Measurements from ENCODE around the gene GRB14. TPM values are rescaled to one million over a fixed set of nuclear protein-coding genes. Genes with fewer than 3 reads are reported as not detected.

Gene GRB14
- total RNA-seq, 2 experiments from 2014 or later, result not detected

DNA sequence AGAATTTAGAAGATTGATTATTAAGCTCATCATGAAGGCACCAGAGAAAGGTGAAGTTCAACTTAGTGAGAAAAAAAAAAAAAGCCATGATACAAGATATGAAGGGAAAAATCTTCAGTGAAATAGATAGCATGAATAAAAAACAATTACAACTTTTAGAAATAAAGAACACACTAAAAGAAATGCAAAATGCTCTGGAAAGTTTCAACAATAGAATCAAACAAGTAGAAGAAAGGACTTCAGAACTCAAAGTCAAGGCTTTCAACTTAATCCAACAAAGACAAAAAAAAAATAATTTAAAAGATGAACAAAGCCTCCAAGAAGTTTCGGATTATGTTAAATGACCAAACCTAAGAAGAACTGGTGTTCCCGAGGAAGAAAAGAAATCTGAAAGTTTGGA, 105.5 kb downstream of the GRB14 start:
- no peaks in the 10 kb centered on the region for H3K4me1 ChIP-seq (ENCODE audit: insufficient read depth, low read length, poor library complexity, severe bottlenecking)
- ChIA-PET CTCF (ENCODE audit: unreplicated experiment) (no interaction called here), POLR2A (interaction anchor here (0.7 kb wide), 1 partner anchor 1164 kb away, joined by 3 read pairs; no protein-coding TSS in a partner anchor)
- no peak overlapping the region for H2AFZ ChIP-seq (ENCODE audit: low read length)
- H3K79me2 ChIP-seq (ENCODE audit: insufficient read depth, low read depth, low read length), result no peaks in the 10 kb centered on the region
- TF ChIP-seq EZH2phosphoT487 (IDR thresholded peaks at IDR 0.05; ENCODE audit: borderline replicate concordance, low read depth, low read length), result no peak
- TF ChIP-seq, protein P1, sequence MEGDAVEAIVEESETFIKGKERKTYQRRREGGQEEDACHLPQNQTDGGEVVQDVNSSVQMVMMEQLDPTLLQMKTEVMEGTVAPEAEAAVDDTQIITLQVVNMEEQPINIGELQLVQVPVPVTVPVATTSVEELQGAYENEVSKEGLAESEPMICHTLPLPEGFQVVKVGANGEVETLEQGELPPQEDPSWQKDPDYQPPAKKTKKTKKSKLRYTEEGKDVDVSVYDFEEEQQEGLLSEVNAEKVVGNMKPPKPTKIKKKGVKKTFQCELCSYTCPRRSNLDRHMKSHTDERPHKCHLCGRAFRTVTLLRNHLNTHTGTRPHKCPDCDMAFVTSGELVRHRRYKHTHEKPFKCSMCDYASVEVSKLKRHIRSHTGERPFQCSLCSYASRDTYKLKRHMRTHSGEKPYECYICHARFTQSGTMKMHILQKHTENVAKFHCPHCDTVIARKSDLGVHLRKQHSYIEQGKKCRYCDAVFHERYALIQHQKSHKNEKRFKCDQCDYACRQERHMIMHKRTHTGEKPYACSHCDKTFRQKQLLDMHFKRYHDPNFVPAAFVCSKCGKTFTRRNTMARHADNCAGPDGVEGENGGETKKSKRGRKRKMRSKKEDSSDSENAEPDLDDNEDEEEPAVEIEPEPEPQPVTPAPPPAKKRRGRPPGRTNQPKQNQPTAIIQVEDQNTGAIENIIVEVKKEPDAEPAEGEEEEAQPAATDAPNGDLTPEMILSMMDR (conservative IDR thresholded peaks at IDR 0.05; ENCODE audit: low read length), result no peak
- no peak overlapping the region for H3K4me3 ChIP-seq (ENCODE audit: low read depth, low read length, poor library complexity, severe bottlenecking)
- no peak overlapping the region for H3K4me2 ChIP-seq (ENCODE audit: low read length)
- no TSS peak for BruUV-seq (replicated peaks)
- H3K9me2 ChIP-seq (ENCODE audit: insufficient read depth, low read length), result no peaks in the 10 kb centered on the region
- DNase-seq (ENCODE audit: low spot score), result no peak
- H3K36me3 ChIP-seq (ENCODE audit: insufficient read depth, low read length), result no peaks in the 10 kb centered on the region
- intact Hi-C loops (cut with micrococcal nuclease; ENCODE audit: unreplicated experiment), result no loop called here
- H3K9me3 ChIP-seq (ENCODE audit: low read length), result no peaks in the 10 kb centered on the region
- no peaks in the 10 kb centered on the region for H4K20me1 ChIP-seq (ENCODE audit: insufficient read depth, low read length)
- H3K27ac ChIP-seq (ENCODE audit: low read depth, low read length, poor library complexity, severe bottlenecking), result no peak overlapping the region

DNA sequence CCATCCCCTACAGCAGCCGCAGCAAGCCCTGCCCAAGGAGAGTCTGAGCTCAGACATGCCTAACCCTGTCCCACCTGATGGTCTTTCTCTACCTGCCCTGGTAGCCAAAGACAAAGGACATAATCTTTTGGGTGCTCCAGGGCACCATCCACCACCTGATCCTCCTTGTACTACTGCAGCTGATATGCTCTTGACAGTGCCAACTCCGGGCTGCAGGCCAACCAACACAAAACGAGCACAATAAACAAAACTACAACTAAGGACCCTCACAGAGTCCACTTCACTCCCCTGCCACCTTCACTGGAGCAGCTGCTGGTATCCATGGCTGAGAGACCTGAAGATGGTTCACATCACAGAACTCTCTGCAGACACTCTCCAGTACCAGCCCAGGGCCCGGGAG, 106.3 kb downstream of the GRB14 start:
- intact Hi-C loops (cut with micrococcal nuclease; ENCODE audit: unreplicated experiment), result no loop called here
- TF ChIP-seq, protein P1 (conservative IDR thresholded peaks at IDR 0.05; ENCODE audit: low read length), result no peak
- no peak for TF ChIP-seq EZH2phosphoT487 (IDR thresholded peaks at IDR 0.05; ENCODE audit: borderline replicate concordance, low read depth, low read length)

DNA sequence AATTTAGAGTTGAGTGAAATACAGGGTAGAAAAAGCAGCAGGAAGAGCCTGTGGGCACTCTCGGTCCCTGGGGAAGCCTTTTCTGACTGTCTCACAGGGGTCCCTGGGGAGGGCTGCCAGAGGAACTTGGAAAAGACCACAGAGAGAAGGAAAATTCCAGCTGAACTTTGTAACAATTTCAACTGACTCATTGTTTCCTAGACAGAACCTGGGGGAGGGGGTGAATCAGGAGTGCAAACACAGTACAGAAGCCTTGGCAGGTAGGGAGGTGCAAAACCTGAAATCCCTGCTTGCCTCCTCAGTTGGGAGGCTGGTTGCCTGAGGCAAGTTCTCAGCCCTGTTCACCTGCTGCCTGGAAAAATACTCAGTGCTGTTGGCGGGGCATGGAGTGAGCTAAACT, 106.8 kb downstream of the GRB14 start:
- Histone ChIP-seq H3K4me3 (ENCODE audit: low read depth, low read length, poor library complexity, severe bottlenecking) (no peak overlapping the region), H4K20me1 (ENCODE audit: insufficient read depth, low read length) (no peaks in the 10 kb centered on the region), H3K4me1 (ENCODE audit: insufficient read depth, low read length, poor library complexity, severe bottlenecking) (no peaks in the 10 kb centered on the region), H3K9me2 (ENCODE audit: insufficient read depth, low read length) (no peaks in the 10 kb centered on the region), H3K9me3 (ENCODE audit: low read length) (no peaks in the 10 kb centered on the region), H3K4me2 (ENCODE audit: low read length) (no peak overlapping the region), H3K36me3 (ENCODE audit: insufficient read depth, low read length) (no peaks in the 10 kb centered on the region), H3K27ac (ENCODE audit: low read depth, low read length, poor library complexity, severe bottlenecking) (no peak overlapping the region), H2AFZ (ENCODE audit: low read length) (no peak overlapping the region), H3K79me2 (ENCODE audit: insufficient read depth, low read depth, low read length) (no peaks in the 10 kb centered on the region)
- no peak for DNase-seq (ENCODE audit: low spot score)
- no peak for TF ChIP-seq EZH2phosphoT487 (IDR thresholded peaks at IDR 0.05; ENCODE audit: borderline replicate concordance, low read depth, low read length)
- TF ChIP-seq, protein P1 (conservative IDR thresholded peaks at IDR 0.05; ENCODE audit: low read length), result no peak
- POLR2A ChIA-PET, result no interaction called here
- CTCF ChIA-PET (ENCODE audit: unreplicated experiment), result no interaction called here
- intact Hi-C loops (cut with micrococcal nuclease; ENCODE audit: unreplicated experiment), result no loop called here
- BruUV-seq (replicated peaks), result no TSS peak

More for the DNA sequence above, 106.3 kb downstream of the GRB14 start:
- H3K4me3 ChIP-seq (ENCODE audit: low read depth, low read length, poor library complexity, severe bottlenecking), result no peak overlapping the region
- no peak overlapping the region for H3K4me2 ChIP-seq (ENCODE audit: low read length)
- H3K79me2 ChIP-seq (ENCODE audit: insufficient read depth, low read depth, low read length), result no peaks in the 10 kb centered on the region
- H3K4me1 ChIP-seq (ENCODE audit: insufficient read depth, low read length, poor library complexity, severe bottlenecking), result no peaks in the 10 kb centered on the region
- H4K20me1 ChIP-seq (ENCODE audit: insufficient read depth, low read length), result no peaks in the 10 kb centered on the region
- no peak overlapping the region for H3K27ac ChIP-seq (ENCODE audit: low read depth, low read length, poor library complexity, severe bottlenecking)
- H2AFZ ChIP-seq (ENCODE audit: low read length), result no peak overlapping the region
- H3K9me3 ChIP-seq (ENCODE audit: low read length), result no peaks in the 10 kb centered on the region
- BruUV-seq (replicated peaks), result no TSS peak
- POLR2A ChIA-PET, result interaction anchor here (0.7 kb wide), 1 partner anchor 1164 kb away, joined by 3 read pairs; no protein-coding TSS in a partner anchor
- H3K36me3 ChIP-seq (ENCODE audit: insufficient read depth, low read length), result no peaks in the 10 kb centered on the region
- H3K9me2 ChIP-seq (ENCODE audit: insufficient read depth, low read length), result no peaks in the 10 kb centered on the region
- DNase-seq (ENCODE audit: low spot score), result no peak
- CTCF ChIA-PET (ENCODE audit: unreplicated experiment), result no interaction called here
